HL-60/S4 (cell line): ENCODE results near the gene ZNF205.

Experiments used
- in situ Hi-C: fragments of 300-500 bp; cut with MboI; formaldehyde crosslinking; loops from 2 replicates; pipeline ENCODE4 v1.14.3; 2022; ENCODE audit warnings: low sequenced_read_pairs

Gene ZNF205

GRCh38 chr16:3084969-3085670 is 27.3 kb upstream of the ZNF205 start:
- in situ Hi-C loops = no loop called here

GRCh38 chr16:3085868-3086595 is 26.4 kb upstream of the ZNF205 start:
- in situ Hi-C loops = no loop called here

GRCh38 chr16:3086596-3087242 is 25.7 kb upstream of the ZNF205 start:
- in situ Hi-C loops = no loop called here

- in situ Hi-C loops = no loop called here
These were observed 24.8 kb upstream of the ZNF205 start for GRCh38 chr16:3087243-3088235.

GRCh38 chr16:3088450-3088849 is 23.9 kb upstream of the ZNF205 start:
- in situ Hi-C loops = no loop called here

GRCh38 chr16:3088925-3089716 is 23.3 kb upstream of the ZNF205 start:
- in situ Hi-C loops = no loop called here

GRCh38 chr16:3089717-3090592 is 22.4 kb upstream of the ZNF205 start:
- in situ Hi-C loops = no loop called here

- in situ Hi-C loops = no loop called here
These were observed 20.8 kb upstream of the ZNF205 start for GRCh38 chr16:3091551-3091950.

GRCh38 chr16:3092501-3092941 is 19.9 kb upstream of the ZNF205 start:
- in situ Hi-C loops = no loop called here

- in situ Hi-C loops = no loop called here
These were observed 17.9 kb upstream of the ZNF205 start for GRCh38 chr16:3094289-3095027.

- in situ Hi-C loops = no loop called here
These were observed 16.5 kb upstream of the ZNF205 start for GRCh38 chr16:3095869-3096268.

GRCh38 chr16:3096362-3096761 is 16.0 kb upstream of the ZNF205 start:
- in situ Hi-C loops = no loop called here

GRCh38 chr16:3097266-3097665 is 15.1 kb upstream of the ZNF205 start:
- in situ Hi-C loops = no loop called here

- in situ Hi-C loops = no loop called here
These were observed 13.7 kb upstream of the ZNF205 start, which contains the start of gene ZSCAN10 for GRCh38 chr16:3098459-3099394. Gene ZSCAN10, minus strand, starts transcription at chr16:3099294. Its CDS starts 6,357 bp downstream, at chr16:3092937.

- in situ Hi-C loops = no loop called here
These were observed 13.0 kb upstream of the ZNF205 start for GRCh38 chr16:3099395-3099731.

GRCh38 chr16:3099732-3100499 is 12.5 kb upstream of the ZNF205 start:
- in situ Hi-C loops = no loop called here
